PFSK-1 (cell line): ENCODE measurements around the gene CPTP.

ENCODE experiments used
- FOXP2 ChIP-seq: optimal IDR thresholded peaks from 2 replicates; pipeline ENCODE3; 2011; ENCODE audit warnings: borderline replicate concordance, control low read depth, inconsistent platforms; ENCODE audit not compliant: insufficient read depth; ENCODE audit errors: extremely low read length, extremely low read depth
- POLR2AphosphoS5 ChIP-seq: IDR thresholded peaks from 2 replicates; pipeline ENCODE4 v1.6.1; 2012; ENCODE audit warnings: low read depth, mild to moderate bottlenecking, control low read depth, low read length, moderate library complexity
- SIN3A ChIP-seq: IDR thresholded peaks from 2 replicates; pipeline ENCODE4 v1.6.1; 2012; ENCODE audit warnings: mild to moderate bottlenecking, low read length, moderate library complexity, borderline replicate concordance; ENCODE audit not compliant: insufficient read depth
- TAF1 ChIP-seq: IDR thresholded peaks from 2 replicates; pipeline ENCODE4 v1.6.1; 2012; ENCODE audit warnings: low read length, control low read depth, borderline replicate concordance; ENCODE audit not compliant: insufficient read depth
- TF ChIP-seq, protein P1 (sequence below), 2 experiments: IDR thresholded peaks; 2 replicates each; pipeline versions ENCODE4 v1.6.1 to v1.8.0; 2011 to 2012; ENCODE audit warnings: low read depth in 2 of 2, low read length in 2 of 2, control low read depth in 1 of 2, inconsistent platforms in 1 of 2, mild to moderate bottlenecking in 1 of 2, moderate library complexity in 1 of 2; ENCODE audit not compliant: insufficient read depth in 1 of 2

The CPTP gene

DNA sequence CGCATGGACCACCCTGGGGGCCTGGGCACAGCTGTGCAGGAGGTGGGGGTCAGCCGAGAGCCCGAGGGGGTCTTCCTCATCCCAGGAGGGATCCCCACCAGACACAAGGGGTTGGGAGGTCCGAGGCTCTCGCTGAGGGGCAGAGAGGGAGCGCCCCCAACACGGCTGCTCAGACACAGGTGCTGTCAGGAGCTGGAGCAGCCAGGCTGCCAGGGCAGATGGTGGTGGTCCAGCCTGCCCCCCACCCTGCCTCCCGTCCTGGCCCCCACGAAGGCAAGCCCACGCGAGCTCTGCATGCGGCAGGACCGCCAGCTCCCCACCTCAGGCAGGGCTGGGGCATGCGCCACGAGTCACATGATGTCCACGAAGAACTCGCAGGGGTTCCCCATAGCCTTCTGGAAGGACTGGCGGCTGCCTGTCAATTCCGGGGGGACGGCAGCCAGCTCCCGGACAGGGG lies 11.2 kb downstream of the CPTP start:
- no peak for TF ChIP-seq POLR2AphosphoS5
- TF ChIP-seq FOXP2 = no peak
- TF ChIP-seq TAF1 = no peak
- TF ChIP-seq, protein P1, sequence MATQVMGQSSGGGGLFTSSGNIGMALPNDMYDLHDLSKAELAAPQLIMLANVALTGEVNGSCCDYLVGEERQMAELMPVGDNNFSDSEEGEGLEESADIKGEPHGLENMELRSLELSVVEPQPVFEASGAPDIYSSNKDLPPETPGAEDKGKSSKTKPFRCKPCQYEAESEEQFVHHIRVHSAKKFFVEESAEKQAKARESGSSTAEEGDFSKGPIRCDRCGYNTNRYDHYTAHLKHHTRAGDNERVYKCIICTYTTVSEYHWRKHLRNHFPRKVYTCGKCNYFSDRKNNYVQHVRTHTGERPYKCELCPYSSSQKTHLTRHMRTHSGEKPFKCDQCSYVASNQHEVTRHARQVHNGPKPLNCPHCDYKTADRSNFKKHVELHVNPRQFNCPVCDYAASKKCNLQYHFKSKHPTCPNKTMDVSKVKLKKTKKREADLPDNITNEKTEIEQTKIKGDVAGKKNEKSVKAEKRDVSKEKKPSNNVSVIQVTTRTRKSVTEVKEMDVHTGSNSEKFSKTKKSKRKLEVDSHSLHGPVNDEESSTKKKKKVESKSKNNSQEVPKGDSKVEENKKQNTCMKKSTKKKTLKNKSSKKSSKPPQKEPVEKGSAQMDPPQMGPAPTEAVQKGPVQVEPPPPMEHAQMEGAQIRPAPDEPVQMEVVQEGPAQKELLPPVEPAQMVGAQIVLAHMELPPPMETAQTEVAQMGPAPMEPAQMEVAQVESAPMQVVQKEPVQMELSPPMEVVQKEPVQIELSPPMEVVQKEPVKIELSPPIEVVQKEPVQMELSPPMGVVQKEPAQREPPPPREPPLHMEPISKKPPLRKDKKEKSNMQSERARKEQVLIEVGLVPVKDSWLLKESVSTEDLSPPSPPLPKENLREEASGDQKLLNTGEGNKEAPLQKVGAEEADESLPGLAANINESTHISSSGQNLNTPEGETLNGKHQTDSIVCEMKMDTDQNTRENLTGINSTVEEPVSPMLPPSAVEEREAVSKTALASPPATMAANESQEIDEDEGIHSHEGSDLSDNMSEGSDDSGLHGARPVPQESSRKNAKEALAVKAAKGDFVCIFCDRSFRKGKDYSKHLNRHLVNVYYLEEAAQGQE (IDR thresholded peaks at IDR 0.05; ENCODE audit: insufficient read depth in 1 of 2, low read depth in 2 of 2, low read length in 2 of 2) = no peak
- TF ChIP-seq SIN3A = no peak

- TF ChIP-seq SIN3A (no peak), TAF1 (no peak), POLR2AphosphoS5 (no peak), FOXP2 (no peak)
- TF ChIP-seq, protein P1 (IDR thresholded peaks at IDR 0.05; ENCODE audit: insufficient read depth in 1 of 2, low read depth in 2 of 2, low read length in 2 of 2) = no peak
Measured at GRCh38 chr1:1336446-1336845, 11.8 kb downstream of the CPTP start.

GRCh38 chr1:1336931-1337792 lies 12.6 kb downstream of the CPTP start:
- TF ChIP-seq FOXP2 (no peak), SIN3A (no peak), POLR2AphosphoS5 (no peak), TAF1 (no peak)
- TF ChIP-seq, protein P1 (IDR thresholded peaks at IDR 0.05; ENCODE audit: insufficient read depth in 1 of 2, low read depth in 2 of 2, low read length in 2 of 2) = no peak

DNA sequence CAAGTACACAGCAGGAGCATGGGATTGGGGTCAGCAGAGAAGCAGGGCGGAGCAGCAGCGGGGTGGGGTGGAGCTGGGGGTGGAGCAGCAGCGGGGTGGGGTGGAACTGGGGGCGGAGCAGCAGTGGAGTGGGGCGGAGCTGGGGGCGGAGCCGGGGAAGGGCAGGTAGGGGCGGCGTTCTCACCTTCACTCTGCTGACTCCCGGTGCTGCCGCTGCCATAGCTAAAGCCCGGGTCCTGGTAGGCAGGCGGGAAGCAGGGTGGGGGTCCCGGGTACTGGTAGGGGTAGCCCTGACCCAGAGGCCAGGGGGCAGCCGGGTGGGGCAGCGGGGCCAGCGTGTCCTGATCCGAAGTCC lies 13.2 kb downstream of the CPTP start:
- TF ChIP-seq FOXP2 (no peak), SIN3A (no peak), POLR2AphosphoS5 (no peak), TAF1 (no peak)
- TF ChIP-seq, protein P1 (IDR thresholded peaks at IDR 0.05; ENCODE audit: insufficient read depth in 1 of 2, low read depth in 2 of 2, low read length in 2 of 2) = no peak

DNA sequence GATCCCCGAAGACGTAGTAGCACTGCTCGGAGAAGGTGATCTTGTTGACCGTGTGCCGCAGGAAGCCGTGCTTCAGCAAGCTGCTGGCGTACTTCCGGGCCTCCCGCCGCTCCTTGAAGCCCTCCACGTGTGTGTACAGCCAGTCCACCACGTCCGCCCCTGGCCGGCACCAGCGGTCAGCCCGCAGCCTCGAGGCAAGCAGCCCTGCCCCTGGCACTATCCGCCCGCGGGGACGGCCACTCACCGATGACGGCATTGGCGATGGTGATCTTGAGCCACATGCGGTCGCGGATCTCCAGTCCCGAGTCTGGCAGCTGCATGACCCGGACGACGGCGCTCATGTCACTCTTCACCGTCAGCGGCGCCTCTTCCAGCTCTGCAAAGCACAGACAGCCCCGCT lies 13.7 kb downstream of the CPTP start:
- TF ChIP-seq POLR2AphosphoS5 = no peak
- no peak for TF ChIP-seq SIN3A
- no peak for TF ChIP-seq FOXP2
- no peak for TF ChIP-seq TAF1
- TF ChIP-seq, protein P1 (IDR thresholded peaks at IDR 0.05; ENCODE audit: insufficient read depth in 1 of 2, low read depth in 2 of 2, low read length in 2 of 2) = no peak
